Stimulated activated naive CD8-positive, alpha-beta T cell treated with anti-CD3 and anti-CD28 coated beads, Interleukin-15, amount 100 ng/mL, for 72 hours (primary cell): ENCODE data around the gene TJP1.
"Not testable (repeated sequence)": the region's sequence is repeated elsewhere in the genome, so short reads cannot be mapped to it uniquely, and the experiment has no call there.

ENCODE experiments used
- ATAC-seq: fragments of 150-1000 bp; cut with Tn5 transposase; 2 replicates; pipeline ENCODE4 v1.10.0; 2021; ENCODE audit warnings: mild to moderate bottlenecking, moderate library complexity
- DNase-seq, 2 donors: peaks; one replicate each; pipeline ENCODE4 v3.0.0; 2021 to 2022
- H3K27ac Mint-ChIP-seq, 2 donors: one replicate each; pipeline ENCODE4 v1.8.0; 2022; ENCODE audit warnings: mild to moderate bottlenecking in 2 of 2, mixed read lengths in 2 of 2, moderate library complexity in 2 of 2
- H3K27me3 Mint-ChIP-seq: one replicate; pipeline ENCODE4 v1.8.0; 2022; ENCODE audit warnings: mixed read lengths
- H3K4me1 Mint-ChIP-seq: one replicate; pipeline ENCODE4 v1.8.0; 2022; ENCODE audit warnings: mild to moderate bottlenecking, mixed read lengths
- H3K4me3 Mint-ChIP-seq, 2 donors: one replicate each; pipeline ENCODE4 v1.8.0; 2022; ENCODE audit warnings: mild to moderate bottlenecking in 2 of 2, mixed read lengths in 2 of 2, moderate library complexity in 1 of 2
- H3K9me3 Mint-ChIP-seq, 2 donors: one replicate each; pipeline ENCODE4 v1.8.0; 2022; ENCODE audit warnings: mixed read lengths in 2 of 2

The TJP1 gene

DNA sequence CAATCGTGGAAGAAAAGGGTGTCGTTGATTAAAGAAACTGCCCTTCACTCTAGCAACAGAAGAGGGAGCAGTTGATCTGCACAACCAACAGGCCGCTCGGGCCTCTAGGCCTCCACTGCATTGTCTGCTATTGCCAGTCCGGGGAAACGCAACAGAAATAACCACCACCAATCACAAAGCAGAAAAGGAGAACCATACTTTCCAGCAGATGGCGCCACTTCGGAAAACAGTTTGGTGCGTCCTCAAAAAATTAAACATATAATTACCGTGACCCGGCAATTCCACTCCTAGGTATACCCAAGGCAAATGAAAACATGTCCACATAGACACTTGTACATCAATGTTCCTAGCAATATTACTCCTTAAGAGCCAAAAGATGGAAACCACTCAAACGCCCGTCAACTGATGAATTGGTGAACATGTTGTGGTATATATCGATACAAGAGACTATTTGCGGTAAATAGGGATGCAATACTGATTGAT, 154.1 kb downstream of the TJP1 start:
- DNase-seq: peak; percentile 35 to 61
- Mint-ChIP-seq H3K9me3 (no peaks in the 10 kb centered on the region), H3K27ac (peak overlapping the region in 1 of 2 donors; percentile 54), H3K27me3 (peaks cover 26% of the 10 kb centered on the region), H3K4me1 (no peaks in the 10 kb centered on the region), H3K4me3 (no peak overlapping the region)
- ATAC-seq: peak; percentile 94

DNA sequence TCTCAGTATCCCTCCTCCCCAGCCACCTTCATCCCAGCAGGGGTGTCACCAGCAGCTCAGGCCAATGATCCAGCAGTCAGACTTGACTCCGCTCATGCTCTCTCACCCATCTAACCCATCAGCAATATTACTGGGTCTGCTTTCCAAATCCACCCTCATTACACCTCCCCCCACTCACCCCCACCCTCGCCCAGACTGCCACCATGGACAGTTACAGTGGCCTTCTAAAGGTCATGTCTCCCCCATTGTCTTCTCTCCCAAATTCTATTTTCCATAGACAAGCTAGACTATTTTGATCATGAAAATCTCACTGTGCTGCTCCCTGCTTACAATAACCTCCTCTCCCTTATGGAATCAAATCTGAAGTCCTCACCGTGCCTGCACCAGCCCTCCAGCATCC, 156.0 kb downstream of the TJP1 start:
- Mint-ChIP-seq H3K4me3 (no peak overlapping the region), H3K9me3 (no peaks in the 10 kb centered on the region), H3K4me1 (no peaks in the 10 kb centered on the region), H3K27ac (no peak overlapping the region), H3K27me3 (peaks cover 18% of the 10 kb centered on the region)
- DNase-seq (no peak), ATAC-seq (no peak)

DNA sequence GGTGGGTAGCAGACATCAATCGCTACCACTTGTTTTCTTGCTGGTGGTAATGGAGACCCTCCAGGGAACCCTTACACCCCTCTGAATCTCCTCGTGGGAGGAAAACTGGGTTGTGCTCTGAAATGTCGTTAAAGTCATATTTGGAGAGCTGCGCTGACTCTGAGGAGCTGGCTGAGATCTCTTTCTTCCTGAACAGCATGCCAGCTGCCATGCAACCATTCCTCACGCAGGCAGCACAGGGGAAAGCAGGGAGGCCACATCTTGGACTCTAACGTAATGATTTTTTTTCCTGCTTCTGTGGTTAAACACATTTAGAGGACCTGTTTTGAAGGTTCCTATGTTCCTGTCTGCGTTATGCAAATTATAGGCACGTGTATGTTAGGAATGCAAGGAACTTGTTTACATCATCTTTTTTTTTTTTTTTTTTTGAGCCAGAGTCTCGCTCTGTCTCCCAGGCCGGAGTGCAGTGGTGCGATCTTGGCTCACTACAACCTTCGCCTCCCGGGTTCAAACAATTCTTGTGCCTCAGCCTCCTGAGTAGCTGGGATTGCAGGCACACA, 156.7 kb downstream of the TJP1 start:
- Mint-ChIP-seq H3K4me3 (no peak overlapping the region), H3K27me3 (peaks cover 18% of the 10 kb centered on the region), H3K9me3 (no peaks in the 10 kb centered on the region), H3K27ac (no peak overlapping the region), H3K4me1 (no peaks in the 10 kb centered on the region)
- no peak for ATAC-seq
- DNase-seq: no peak

DNA sequence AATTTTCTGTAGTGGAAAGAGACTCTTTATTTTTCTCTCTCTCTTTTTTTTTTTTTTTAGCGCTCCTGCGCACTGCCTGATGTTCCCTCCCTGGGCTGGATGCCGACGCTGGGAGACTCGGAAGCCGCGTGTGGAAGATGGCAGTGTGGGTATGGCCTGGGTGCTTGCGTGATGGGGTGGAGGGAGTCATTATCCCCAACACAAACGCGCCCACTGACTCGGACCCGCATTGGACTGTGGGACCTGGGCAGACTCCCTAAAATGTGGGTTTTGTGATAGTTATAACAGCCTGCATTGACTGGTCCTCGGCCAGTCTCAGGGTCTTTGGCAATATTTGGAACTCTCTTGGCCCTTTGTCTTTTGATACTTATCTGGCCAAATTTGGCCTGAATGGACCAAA, 157.9 kb downstream of the TJP1 start:
- peaks cover 8% of the 10 kb centered on the region for H3K27me3 Mint-ChIP-seq
- no peak overlapping the region for H3K27ac Mint-ChIP-seq
- no peak for ATAC-seq

DNA sequence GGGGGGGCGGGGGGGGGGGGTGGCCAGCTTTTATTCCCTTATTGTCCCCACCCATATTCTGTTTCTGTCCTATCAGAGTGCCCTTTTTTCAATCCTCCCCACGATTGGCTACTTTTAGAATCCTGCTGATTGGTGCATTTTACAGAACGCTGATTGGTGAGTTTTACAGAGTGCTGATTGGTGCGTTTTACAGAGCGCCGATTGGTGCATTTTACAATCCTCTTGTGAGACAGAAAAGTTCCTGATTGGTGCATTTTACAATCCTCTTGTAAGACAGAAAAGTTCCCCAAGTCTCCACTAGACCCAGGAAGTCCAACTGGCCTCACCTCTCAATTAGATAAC, 164.8 kb downstream of the TJP1 start:
- H3K27ac Mint-ChIP-seq: not testable (repeated sequence)

More for the DNA sequence above, 157.9 kb downstream of the TJP1 start:
- no peaks in the 10 kb centered on the region for H3K9me3 Mint-ChIP-seq
- DNase-seq: no peak
- H3K4me1 Mint-ChIP-seq: no peaks in the 10 kb centered on the region
- H3K4me3 Mint-ChIP-seq: no peak overlapping the region

DNA sequence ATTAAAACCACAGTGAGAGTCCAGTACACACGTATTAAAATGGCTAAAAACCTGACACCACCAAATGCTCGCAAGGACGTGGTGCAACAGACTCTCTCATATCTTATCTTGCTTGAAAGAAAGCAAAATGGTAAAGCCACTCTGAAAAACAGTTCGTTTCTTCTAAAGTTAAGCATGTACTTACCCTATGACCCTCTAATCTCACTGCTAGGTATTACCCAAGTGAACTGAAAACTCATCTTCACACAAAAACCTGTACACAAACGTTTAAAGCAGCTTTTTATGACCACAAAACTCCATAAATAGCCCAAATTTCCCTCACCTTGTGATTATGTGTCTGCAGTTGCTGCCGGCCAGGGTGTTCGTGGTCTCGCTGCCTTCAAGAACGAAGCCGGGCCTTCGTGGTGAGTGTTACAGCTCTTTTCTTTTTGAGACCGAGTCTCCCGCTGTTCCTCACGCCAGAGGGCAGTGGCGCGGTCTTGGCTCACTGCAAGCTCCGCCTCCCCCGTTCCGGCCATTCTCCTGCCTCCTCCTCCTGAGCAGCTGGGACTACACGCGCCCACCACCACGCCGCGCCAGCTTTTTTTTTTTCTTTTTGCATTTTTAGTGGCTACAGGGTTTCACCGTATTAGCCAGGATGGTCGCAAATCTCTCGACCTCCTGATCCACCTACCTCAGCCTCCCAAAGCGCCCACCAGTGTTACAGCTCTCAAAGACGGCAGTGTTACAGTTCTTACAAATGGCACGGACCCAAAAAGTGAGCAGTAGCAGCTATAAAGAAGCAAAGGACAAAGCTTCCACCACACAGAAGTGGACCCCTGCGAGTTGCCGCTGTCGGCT, 165.4 kb downstream of the TJP1 start:
- Mint-ChIP-seq H3K9me3 (peaks cover 0 to 22% of the 10 kb centered on the region in 2 donors), H3K27me3 (peaks cover 6% of the 10 kb centered on the region), H3K4me1 (no peaks in the 10 kb centered on the region), H3K4me3 (no peak overlapping the region), H3K27ac (no peak overlapping the region)
- ATAC-seq (no peak), DNase-seq (no peak)

More for the DNA sequence above, 164.8 kb downstream of the TJP1 start:
- not testable (repeated sequence) for DNase-seq, ATAC-seq, H3K4me1 Mint-ChIP-seq, H3K27me3 Mint-ChIP-seq, H3K4me3 Mint-ChIP-seq
- H3K9me3 Mint-ChIP-seq: peaks cover 0 to 22% of the 10 kb centered on the region in 2 donors

DNA sequence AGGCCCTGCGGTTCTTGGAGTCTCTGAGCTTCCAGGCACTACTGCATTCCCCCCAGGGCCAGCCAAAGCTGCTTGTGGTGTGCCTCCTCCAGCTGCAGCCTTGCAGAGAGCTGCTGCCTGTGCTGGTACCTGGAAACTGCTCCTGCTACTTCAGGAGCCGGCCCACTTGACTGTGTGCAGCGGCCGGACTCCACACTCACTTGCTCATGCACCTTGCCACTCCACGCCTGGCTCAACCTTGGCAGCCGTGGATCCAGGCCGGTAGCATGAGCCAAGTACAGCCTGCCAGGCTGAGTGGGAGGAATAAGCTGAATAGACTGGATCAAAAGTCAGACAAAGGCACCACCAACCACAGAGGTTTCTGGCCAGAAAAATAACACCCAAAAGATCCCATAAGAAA, 169.7 kb downstream of the TJP1 start:
- no peak overlapping the region for H3K4me3 Mint-ChIP-seq

DNA sequence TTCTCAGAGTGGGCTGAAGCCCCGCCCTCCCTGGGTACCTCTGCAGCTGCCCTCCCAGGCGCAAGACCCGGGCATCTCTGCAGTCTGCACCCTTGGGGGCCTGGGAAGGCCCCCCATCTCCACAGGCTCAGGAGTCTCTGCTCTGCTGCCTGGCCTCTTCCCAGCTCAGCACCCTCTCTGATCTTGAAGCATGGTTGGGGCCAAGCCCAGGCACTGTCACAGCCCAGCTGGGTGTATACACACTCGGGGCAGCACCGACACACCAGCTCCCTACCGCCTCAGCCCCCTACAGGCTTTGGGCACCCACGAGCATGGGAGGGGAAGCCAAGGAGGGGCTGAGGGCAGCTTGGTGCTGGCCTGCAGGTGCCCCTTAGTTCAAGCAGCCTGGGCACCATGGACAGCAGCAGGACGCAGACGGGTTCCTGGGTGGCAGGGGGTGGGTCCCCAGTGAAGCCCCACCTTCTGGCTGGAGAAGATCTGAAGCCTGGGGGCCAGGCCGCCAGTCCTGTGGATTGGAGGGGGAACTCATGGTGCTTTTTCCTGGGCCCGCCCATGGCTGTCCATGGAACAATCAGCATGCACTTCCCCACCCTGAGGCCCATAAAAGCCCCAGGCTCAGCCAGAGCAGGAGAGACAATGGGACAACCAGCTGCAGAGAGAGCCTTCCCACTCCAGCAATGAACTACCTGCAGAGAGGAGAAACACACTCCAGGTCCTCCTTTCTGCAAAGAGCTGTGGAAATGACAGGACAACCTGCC, 170.6 kb downstream of the TJP1 start:
- no peak for DNase-seq
- Mint-ChIP-seq H3K4me1 (no peaks in the 10 kb centered on the region), H3K9me3 (peaks cover 12 to 27% of the 10 kb centered on the region in 2 donors), H3K27me3 (peaks cover 6% of the 10 kb centered on the region), H3K4me3 (no peak overlapping the region), H3K27ac (no peak overlapping the region)
- no peak for ATAC-seq

More for the DNA sequence above, 169.7 kb downstream of the TJP1 start:
- H3K27me3 Mint-ChIP-seq: peaks cover 6% of the 10 kb centered on the region
- DNase-seq (no peak), ATAC-seq (no peak)
- H3K27ac Mint-ChIP-seq: no peak overlapping the region
- peaks cover 4 to 27% of the 10 kb centered on the region in 2 donors for H3K9me3 Mint-ChIP-seq
- no peaks in the 10 kb centered on the region for H3K4me1 Mint-ChIP-seq
